A549 (cell line): ENCODE data around the gene ARSK. TPM values are rescaled to one million over a fixed set of nuclear protein-coding genes. Genes with fewer than 3 reads are reported as not detected.

Source experiments
- ATAC-seq, 2 experiments: fragments of 200-7000 bp in 1 of 2; fragments of >200 bp in 1 of 2; cut with Nextera tagmentation in 1 of 2; cut with Tn5 transposase in 1 of 2; 3 replicates each; pipeline versions ENCODE4 v1.8.0 to v1.9.1; 2018 to 2020; ENCODE audit warnings: mild to moderate bottlenecking in 1 of 2, moderate library complexity in 1 of 2
- CTCF ChIA-PET: fragments of 300-600 bp; sonication (Branson Sonifier 250); formaldehyde crosslinking; extraction: SDS; loops from one replicate; lab custom pipeline; 2021; ENCODE audit warnings: antibody characterized with exemption, inconsistent platforms; lab: Yijun Ruan, JAX
- POLR2A ChIA-PET: fragments of 350-600 bp; formaldehyde crosslinking; extraction: SDS; loops from one replicate; lab custom pipeline; 2021; ENCODE audit warnings: antibody characterized with exemption, inconsistent platforms; lab: Yijun Ruan, JAX
- DNase-seq, 2 experiments: peaks; one replicate each; pipeline versions ENCODE4 v3.0.0 to v3.0.0-alpha.2; 2011 to 2016; ENCODE audit warnings: low read depth in 1 of 2, low spot score in 1 of 2
- FAIRE-seq: peaks from 2 replicates; lab custom pipeline; 2011; peaks lifted over from hg19 to GRCh38; lab: Jason Lieb, UNC
- H3K27ac ChIP-seq, 2 experiments: fragments of >200 bp; sonication (Bioruptor Twin); formaldehyde crosslinking; 3 replicates each; pipeline ENCODE4 v1.5.1; 2016 to 2017
- H3K4me1 ChIP-seq: fragments of >200 bp; sonication (Bioruptor Twin); formaldehyde crosslinking; 3 replicates; pipeline ENCODE4 v1.6.1; 2016
- H3K4me2 ChIP-seq: fragments of >200 bp; sonication (Bioruptor Twin); formaldehyde crosslinking; 3 replicates; pipeline ENCODE4 v1.6.1; 2016
- H3K4me3 ChIP-seq: fragments of >200 bp; sonication (Bioruptor Twin); formaldehyde crosslinking; 3 replicates; pipeline ENCODE4 v1.5.1; 2016
- H3K9me3 ChIP-seq: fragments of >200 bp; sonication (Bioruptor Twin); formaldehyde crosslinking; 3 replicates; pipeline ENCODE4 v1.6.1; 2016
- CHD2 ChIP-seq: fragments of 150-350 bp; IDR thresholded peaks from 2 replicates; pipeline ENCODE4 v1.6.1; 2014; ENCODE audit warnings: low read length; ENCODE audit not compliant: partially characterized antibody
- CHD4 ChIP-seq: fragments of 200-600 bp; sonication (generic); IDR thresholded peaks from 2 replicates; pipeline ENCODE4 v1.6.1; 2016; ENCODE audit warnings: antibody characterized with exemption, mild to moderate bottlenecking, borderline replicate concordance
- E2F6 ChIP-seq: IDR thresholded peaks from 2 replicates; pipeline ENCODE4 v1.6.1; 2012; ENCODE audit warnings: low read depth, borderline replicate concordance
- EHF ChIP-seq: fragments of 250-450 bp; sonication (Bioruptor Pico); IDR thresholded peaks from 2 replicates; pipeline ENCODE4 v1.5.0; 2020; ENCODE audit warnings: mild to moderate bottlenecking
- ESRRA ChIP-seq: fragments of 150-350 bp; IDR thresholded peaks from 2 replicates; pipeline ENCODE4 v1.6.1; 2014; ENCODE audit warnings: mild to moderate bottlenecking, low read length, borderline replicate concordance
- FOSL2 ChIP-seq, 2 experiments: fragments of 450-650 bp in 1 of 2; fragments of >200 bp in 1 of 2; sonication (Bioruptor Twin) in 1 of 2; formaldehyde crosslinking; IDR thresholded peaks; 2 replicates each; pipeline versions ENCODE4 v1.5.0 to v1.6.1; 2016 to 2020; ENCODE audit warnings: mild to moderate bottlenecking in 1 of 2, moderate library complexity in 1 of 2
- GATA3 ChIP-seq: IDR thresholded peaks from 2 replicates; pipeline ENCODE4 v1.6.1; 2012; ENCODE audit warnings: borderline replicate concordance
- HDAC2 ChIP-seq: fragments of 200-600 bp; sonication (generic); IDR thresholded peaks from 2 replicates; pipeline ENCODE4 v1.6.1; 2016
- HOXB13 ChIP-seq: fragments of 250-450 bp; sonication (Bioruptor Pico); IDR thresholded peaks from 2 replicates; pipeline ENCODE4 v1.5.0; 2020; ENCODE audit warnings: low read depth, mild to moderate bottlenecking, moderate library complexity
- HOXB5 ChIP-seq: fragments of 250-450 bp; sonication (Bioruptor Pico); IDR thresholded peaks from 2 replicates; pipeline ENCODE4 v1.5.0; 2020; ENCODE audit warnings: mild to moderate bottlenecking, moderate library complexity
- MAFK ChIP-seq: fragments of 450-650 bp; IDR thresholded peaks from 2 replicates; pipeline ENCODE4 v1.6.1; 2014; ENCODE audit not compliant: partially characterized antibody
- MYC ChIP-seq: IDR thresholded peaks from 2 replicates; pipeline ENCODE4 v1.6.1; 2012; ENCODE audit warnings: mild to moderate bottlenecking, inconsistent platforms, low read length, improper control_type of control experiment, borderline replicate concordance
- PHF8 ChIP-seq: fragments of 200-600 bp; sonication (generic); IDR thresholded peaks from 2 replicates; pipeline ENCODE4 v1.6.1; 2016; ENCODE audit warnings: low read depth, mild to moderate bottlenecking, antibody characterized with exemption, moderate library complexity, borderline replicate concordance
- POLR2AphosphoS2 ChIP-seq: conservative IDR thresholded peaks from 2 replicates; pipeline ENCODE4 v1.6.1; 2012; ENCODE audit warnings: low read length, improper control_type of control experiment, inconsistent platforms
- RARB ChIP-seq: fragments of 250-450 bp; sonication (Bioruptor Pico); IDR thresholded peaks from 2 replicates; pipeline ENCODE4 v1.8.0; 2021; ENCODE audit warnings: mild to moderate bottlenecking, moderate library complexity
- RCOR1 ChIP-seq: fragments of 150-350 bp; IDR thresholded peaks from 2 replicates; pipeline ENCODE4 v1.6.1; 2014; ENCODE audit warnings: antibody characterized with exemption, low read length, low read depth
- RFX5 ChIP-seq: fragments of 450-650 bp; IDR thresholded peaks from 2 replicates; pipeline ENCODE4 v1.7.1; 2014; ENCODE audit warnings: antibody characterized with exemption, mild to moderate bottlenecking, moderate library complexity
- SMC3 ChIP-seq: fragments of >200 bp; sonication (Bioruptor Twin); formaldehyde crosslinking; IDR thresholded peaks from 3 replicates; pipeline ENCODE4 v1.6.1; 2018; ENCODE audit warnings: inconsistent platforms
- ZC3H11A ChIP-seq: fragments of 450-650 bp; IDR thresholded peaks from 2 replicates; pipeline ENCODE4 v1.6.1; 2014; ENCODE audit warnings: antibody characterized with exemption, mild to moderate bottlenecking
- ZFP36 ChIP-seq: fragments of 450-650 bp; IDR thresholded peaks from 2 replicates; pipeline ENCODE4 v1.6.1; 2014; ENCODE audit warnings: borderline replicate concordance; ENCODE audit not compliant: partially characterized antibody
- ZSCAN20 ChIP-seq: fragments of 250-450 bp; sonication (Bioruptor Pico); IDR thresholded peaks from 2 replicates; pipeline ENCODE4 v1.8.0; 2022; ENCODE audit warnings: mild to moderate bottlenecking, moderate library complexity
- WGBS: methylation state at CpG from one replicate; pipeline ENCODE4 v1.1.6; 2017; ENCODE audit errors: missing lambda C conversion rate; 5-methylcytosine and 5-hydroxymethylcytosine counted together
- polyA plus RNA-seq, 4 experiments: library from polyadenylated mRNA; depleted of rRNA in 3 of 4; stranded (reverse); fragments of >200 nt; fragmentation: RNase III in 1 of 4; extraction: RNeasy Plus Mini Kit Qiagen cat#74134 plus additional on column Dnase treatment in 1 of 4; gene quantifications; 2 replicates in 3 of 4; 3 replicates in 1 of 4; pipeline ENCODE4 v1.2.3, GENCODE V29; 2011 to 2017
- TF ChIP-seq, protein P1 (sequence below): fragments of >200 bp; sonication (Bioruptor Twin); formaldehyde crosslinking; IDR thresholded peaks from 2 replicates; pipeline ENCODE4 v1.6.1; 2016
- TF ChIP-seq, protein P2 (sequence below): fragments of >200 bp; sonication (Bioruptor Twin); formaldehyde crosslinking; IDR thresholded peaks from 3 replicates; pipeline ENCODE4 v1.6.1; 2016
- TF ChIP-seq, protein P3 (sequence below): IDR thresholded peaks from 2 replicates; pipeline ENCODE4 v1.6.1; 2012
- TF ChIP-seq, protein P4 (sequence below): fragments of 250-450 bp; sonication (Bioruptor Pico); IDR thresholded peaks from 2 replicates; pipeline ENCODE4 v1.5.0; 2021; ENCODE audit warnings: mild to moderate bottlenecking, moderate library complexity, borderline replicate concordance
- TF ChIP-seq, protein P5 (sequence below): fragments of 450-650 bp; IDR thresholded peaks from 2 replicates; pipeline ENCODE4 v1.6.1; 2014; ENCODE audit warnings: antibody characterized with exemption
- TF ChIP-seq, protein P6 (sequence below): fragments of >200 bp; sonication (Bioruptor Twin); formaldehyde crosslinking; IDR thresholded peaks from 3 replicates; pipeline ENCODE4 v1.5.1; 2016

The ARSK gene
- polyA plus RNA-seq, 2 of the 4 experiments (the other 2 are of a cell fraction) = 7.0 to 14.0 TPM

- CTCF ChIA-PET = no interaction called here
These were observed 26.3 kb upstream of the ARSK start for GRCh38 chr5:95528565-95528964.

GRCh38 chr5:95530416-95530815 lies 24.5 kb upstream of the ARSK start:
- no peak overlapping the region for H3K4me2 ChIP-seq
- no peak overlapping the region for H3K27ac ChIP-seq
- POLR2A ChIA-PET = no interaction called here
- H3K4me3 ChIP-seq = no peak overlapping the region
- peaks cover 5% of the 10 kb centered on the region; the same call in 1 of the 3 replicates for H3K4me1 ChIP-seq
- FAIRE-seq = no peak
- WGBS = 87% methylated on average over 2 of the region's 2 CpGs
- H3K9me3 ChIP-seq = no peaks in the 10 kb centered on the region
- peak; percentile 30 to 59; a peak in 1 of 6 replicates for ATAC-seq
- CTCF ChIA-PET = no interaction called here
- TF ChIP-seq HOXB13 (CRISPR knock-in tag) (no peak), HDAC2 (no peak), MAFK (no peak), GATA3 (no peak), RCOR1 (no peak), ZC3H11A (no peak), EHF (CRISPR knock-in tag) (no peak), POLR2AphosphoS2 (no peak), MYC (no peak), CHD4 (no peak), PHF8 (no peak)
- TF ChIP-seq, protein P1, sequence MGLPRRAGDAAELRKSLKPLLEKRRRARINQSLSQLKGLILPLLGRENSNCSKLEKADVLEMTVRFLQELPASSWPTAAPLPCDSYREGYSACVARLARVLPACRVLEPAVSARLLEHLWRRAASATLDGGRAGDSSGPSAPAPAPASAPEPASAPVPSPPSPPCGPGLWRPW = no peak
- TF ChIP-seq, protein P2, sequence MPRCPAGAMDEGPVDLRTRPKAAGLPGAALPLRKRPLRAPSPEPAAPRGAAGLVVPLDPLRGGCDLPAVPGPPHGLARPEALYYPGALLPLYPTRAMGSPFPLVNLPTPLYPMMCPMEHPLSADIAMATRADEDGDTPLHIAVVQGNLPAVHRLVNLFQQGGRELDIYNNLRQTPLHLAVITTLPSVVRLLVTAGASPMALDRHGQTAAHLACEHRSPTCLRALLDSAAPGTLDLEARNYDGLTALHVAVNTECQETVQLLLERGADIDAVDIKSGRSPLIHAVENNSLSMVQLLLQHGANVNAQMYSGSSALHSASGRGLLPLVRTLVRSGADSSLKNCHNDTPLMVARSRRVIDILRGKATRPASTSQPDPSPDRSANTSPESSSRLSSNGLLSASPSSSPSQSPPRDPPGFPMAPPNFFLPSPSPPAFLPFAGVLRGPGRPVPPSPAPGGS = no peak
- TF ChIP-seq, protein P3, sequence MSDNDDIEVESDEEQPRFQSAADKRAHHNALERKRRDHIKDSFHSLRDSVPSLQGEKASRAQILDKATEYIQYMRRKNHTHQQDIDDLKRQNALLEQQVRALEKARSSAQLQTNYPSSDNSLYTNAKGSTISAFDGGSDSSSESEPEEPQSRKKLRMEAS = no peak
- TF ChIP-seq, protein P4, sequence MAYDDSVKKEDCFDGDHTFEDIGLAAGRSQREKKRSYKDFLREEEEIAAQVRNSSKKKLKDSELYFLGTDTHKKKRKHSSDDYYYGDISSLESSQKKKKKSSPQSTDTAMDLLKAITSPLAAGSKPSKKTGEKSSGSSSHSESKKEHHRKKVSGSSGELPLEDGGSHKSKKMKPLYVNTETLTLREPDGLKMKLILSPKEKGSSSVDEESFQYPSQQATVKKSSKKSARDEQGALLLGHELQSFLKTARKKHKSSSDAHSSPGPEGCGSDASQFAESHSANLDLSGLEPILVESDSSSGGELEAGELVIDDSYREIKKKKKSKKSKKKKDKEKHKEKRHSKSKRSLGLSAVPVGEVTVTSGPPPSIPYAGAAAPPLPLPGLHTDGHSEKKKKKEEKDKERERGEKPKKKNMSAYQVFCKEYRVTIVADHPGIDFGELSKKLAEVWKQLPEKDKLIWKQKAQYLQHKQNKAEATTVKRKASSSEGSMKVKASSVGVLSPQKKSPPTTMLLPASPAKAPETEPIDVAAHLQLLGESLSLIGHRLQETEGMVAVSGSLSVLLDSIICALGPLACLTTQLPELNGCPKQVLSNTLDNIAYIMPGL = no peak
- DNase-seq = peak in 1 of 2 experiments; percentile 23

More at GRCh38 chr5:95528565-95528964, 26.3 kb upstream of the ARSK start:
- ATAC-seq = no peak
- no peak for TF ChIP-seq ZSCAN20 (CRISPR knock-in tag)
- TF ChIP-seq, protein P5, sequence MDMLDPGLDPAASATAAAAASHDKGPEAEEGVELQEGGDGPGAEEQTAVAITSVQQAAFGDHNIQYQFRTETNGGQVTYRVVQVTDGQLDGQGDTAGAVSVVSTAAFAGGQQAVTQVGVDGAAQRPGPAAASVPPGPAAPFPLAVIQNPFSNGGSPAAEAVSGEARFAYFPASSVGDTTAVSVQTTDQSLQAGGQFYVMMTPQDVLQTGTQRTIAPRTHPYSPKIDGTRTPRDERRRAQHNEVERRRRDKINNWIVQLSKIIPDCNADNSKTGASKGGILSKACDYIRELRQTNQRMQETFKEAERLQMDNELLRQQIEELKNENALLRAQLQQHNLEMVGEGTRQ = no peak
- TF ChIP-seq, protein P6, sequence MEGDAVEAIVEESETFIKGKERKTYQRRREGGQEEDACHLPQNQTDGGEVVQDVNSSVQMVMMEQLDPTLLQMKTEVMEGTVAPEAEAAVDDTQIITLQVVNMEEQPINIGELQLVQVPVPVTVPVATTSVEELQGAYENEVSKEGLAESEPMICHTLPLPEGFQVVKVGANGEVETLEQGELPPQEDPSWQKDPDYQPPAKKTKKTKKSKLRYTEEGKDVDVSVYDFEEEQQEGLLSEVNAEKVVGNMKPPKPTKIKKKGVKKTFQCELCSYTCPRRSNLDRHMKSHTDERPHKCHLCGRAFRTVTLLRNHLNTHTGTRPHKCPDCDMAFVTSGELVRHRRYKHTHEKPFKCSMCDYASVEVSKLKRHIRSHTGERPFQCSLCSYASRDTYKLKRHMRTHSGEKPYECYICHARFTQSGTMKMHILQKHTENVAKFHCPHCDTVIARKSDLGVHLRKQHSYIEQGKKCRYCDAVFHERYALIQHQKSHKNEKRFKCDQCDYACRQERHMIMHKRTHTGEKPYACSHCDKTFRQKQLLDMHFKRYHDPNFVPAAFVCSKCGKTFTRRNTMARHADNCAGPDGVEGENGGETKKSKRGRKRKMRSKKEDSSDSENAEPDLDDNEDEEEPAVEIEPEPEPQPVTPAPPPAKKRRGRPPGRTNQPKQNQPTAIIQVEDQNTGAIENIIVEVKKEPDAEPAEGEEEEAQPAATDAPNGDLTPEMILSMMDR = no peak
- TF ChIP-seq MYC = no peak
- TF ChIP-seq MAFK = no peak
- TF ChIP-seq ESRRA = no peak
- TF ChIP-seq RFX5 = no peak
- TF ChIP-seq HOXB5 (CRISPR knock-in tag) = no peak
- no peak for TF ChIP-seq ZC3H11A
- no peak for TF ChIP-seq CHD2
- TF ChIP-seq SMC3 = no peak
- TF ChIP-seq, protein P2 = no peak
- TF ChIP-seq ZFP36 = no peak
- TF ChIP-seq RARB = no peak
- no peak for TF ChIP-seq E2F6
- TF ChIP-seq FOSL2 (IDR thresholded peaks at IDR 0.05) = no peak
- no peak for TF ChIP-seq FOSL2 (CRISPR knock-in tag; IDR thresholded peaks at IDR 0.05)
- no peak for TF ChIP-seq HOXB13 (CRISPR knock-in tag)
- TF ChIP-seq PHF8 = no peak
- peaks cover 5% of the 10 kb centered on the region; the same call in 1 of the 3 replicates for H3K4me1 ChIP-seq
- no peak overlapping the region for H3K27ac ChIP-seq
- POLR2A ChIA-PET = no interaction called here
- no peak for DNase-seq
- no peak overlapping the region for H3K4me3 ChIP-seq
- H3K9me3 ChIP-seq = no peaks in the 10 kb centered on the region
- no peak for FAIRE-seq
- no peak overlapping the region for H3K4me2 ChIP-seq
